Sigmoid colon (tissue), 4 donors: ENCODE data around the gene SLC39A11.

Source experiments
- CTCF ChIP-seq, 4 experiments: fragments of 450-650 bp in 3 of 4; fragments of 200-600 bp in 1 of 4; IDR thresholded peaks; one replicate each; pipeline ENCODE4 v1.5.1; 2016 to 2019; ENCODE audit warnings: antibody characterized with exemption in 4 of 4, mild to moderate bottlenecking in 3 of 4, moderate library complexity in 2 of 4
- EP300 ChIP-seq, 4 donors: sonication (generic); formaldehyde crosslinking; IDR thresholded peaks; one replicate each; pipeline ENCODE4 v1.6.1; 2017; ENCODE audit warnings: antibody characterized with exemption in 4 of 4
- POLR2A ChIP-seq, 2 donors: fragments of 450-650 bp; IDR thresholded peaks; one replicate each; pipeline ENCODE4 v1.6.1; 2016; ENCODE audit warnings: antibody characterized with exemption in 2 of 2, mild to moderate bottlenecking in 2 of 2, moderate library complexity in 2 of 2
- POLR2AphosphoS5 ChIP-seq, 4 donors: sonication (generic); formaldehyde crosslinking; IDR thresholded peaks; one replicate each; pipeline ENCODE4 v1.6.1; 2017; ENCODE audit warnings: antibody characterized with exemption in 4 of 4

GRCh38 chr17:73069841-73070240 is 22.6 kb downstream of the SLC39A11 start:
- no peak for TF ChIP-seq CTCF (IDR thresholded peaks at IDR 0.05)
- TF ChIP-seq EP300 (IDR thresholded peaks at IDR 0.05), result no peak
- no peak for TF ChIP-seq POLR2AphosphoS5 (IDR thresholded peaks at IDR 0.05)
- TF ChIP-seq POLR2A (IDR thresholded peaks at IDR 0.05), result no peak
